Activated T-helper 17 cell treated with anti-CD3 and anti-CD28 coated beads, Interleukin-2, amount 50 U/mL, for 72 hours (primary cell): ENCODE measurements around the gene APCDD1L. TPM values are rescaled to one million over a fixed set of nuclear protein-coding genes. Genes with fewer than 3 reads are reported as not detected.
A peak's percentile ranks its signal among the peaks of the same experiment; 100 is the strongest.
"Not testable (repeated sequence)": the region's sequence is repeated elsewhere in the genome, so short reads cannot be mapped to it uniquely, and the experiment has no call there.

Source experiments
- ATAC-seq: fragments of 150-1000 bp; cut with Tn5 transposase; replicated peaks from 2 replicates; pipeline ENCODE4 v1.10.0; 2021; ENCODE audit warnings: mild to moderate bottlenecking, moderate library complexity
- H3K27ac Mint-ChIP-seq: one replicate; pipeline ENCODE4 v1.8.0; 2022; ENCODE audit warnings: mixed read lengths
- H3K27me3 Mint-ChIP-seq: one replicate; pipeline ENCODE4 v1.8.0; 2022; ENCODE audit warnings: mixed read lengths
- H3K36me3 Mint-ChIP-seq: one replicate; pipeline ENCODE4 v1.8.0; 2022; ENCODE audit warnings: low read depth, mild to moderate bottlenecking, mixed read lengths
- H3K4me1 Mint-ChIP-seq: one replicate; pipeline ENCODE4 v1.8.0; 2022; ENCODE audit warnings: mixed read lengths
- H3K4me3 Mint-ChIP-seq: one replicate; pipeline ENCODE4 v1.8.0; 2022; ENCODE audit warnings: mild to moderate bottlenecking, mixed read lengths
- H3K9me3 Mint-ChIP-seq: one replicate; pipeline ENCODE4 v1.8.0; 2022; ENCODE audit warnings: mixed read lengths
- total RNA-seq, 2 donors: library from RNA; stranded (reverse); gene quantifications; one replicate each; pipeline ENCODE4 v1.2.3, GENCODE V29; 2022

APCDD1L gene
- total RNA-seq, 2 donors from 2014 or later: not detected

GRCh38 chr20:58549231-58550209, 34.3 kb upstream of the APCDD1L start:
- H3K36me3 Mint-ChIP-seq: no peaks in the 10 kb centered on the region
- no peak for ATAC-seq
- no peaks in the 10 kb centered on the region for H3K9me3 Mint-ChIP-seq
- H3K4me3 Mint-ChIP-seq: no peak overlapping the region
- H3K4me1 Mint-ChIP-seq: no peaks in the 10 kb centered on the region
- H3K27ac Mint-ChIP-seq: no peak overlapping the region
- peaks cover 30% of the 10 kb centered on the region for H3K27me3 Mint-ChIP-seq

DNA sequence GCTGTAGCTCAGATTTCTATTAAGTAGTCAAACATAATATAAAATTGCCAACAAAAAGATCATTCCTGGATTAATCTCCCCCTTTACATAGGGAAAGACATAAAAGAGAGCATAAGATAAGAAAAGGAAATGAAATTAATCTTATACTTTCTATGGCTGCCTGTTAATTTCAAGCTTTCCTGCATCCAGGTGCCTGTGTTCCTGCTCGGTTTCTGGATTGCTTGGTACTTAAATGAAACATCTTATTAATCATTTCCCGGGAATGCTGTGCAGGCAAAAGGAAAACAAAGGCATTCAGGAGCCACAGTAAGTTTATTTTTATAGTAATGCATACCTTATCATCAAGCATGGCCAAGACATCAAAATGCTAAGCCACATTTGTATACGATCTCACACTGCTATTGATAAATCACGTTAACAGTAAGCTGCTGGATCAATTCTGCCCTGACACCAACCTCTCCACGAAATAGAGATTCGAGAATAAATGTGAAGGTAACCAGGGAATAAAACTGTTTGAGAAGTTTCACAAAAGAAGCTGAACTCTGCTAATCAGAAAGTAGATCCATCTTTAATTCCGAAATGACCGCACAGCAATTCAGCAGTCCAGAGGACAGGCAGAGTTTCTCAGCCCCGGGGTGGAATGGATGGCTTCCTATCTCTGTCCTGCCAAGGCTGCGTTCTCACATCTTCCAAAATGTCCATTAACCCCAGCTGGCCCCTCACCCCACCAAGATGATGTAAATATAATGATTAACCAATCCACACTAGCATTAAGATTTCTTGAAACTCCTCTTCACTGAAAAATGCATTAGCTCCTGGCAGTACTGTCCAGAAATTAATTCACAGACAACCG, 32.6 kb upstream of the APCDD1L start:
- H3K4me3 Mint-ChIP-seq: no peak overlapping the region
- H3K4me1 Mint-ChIP-seq: no peaks in the 10 kb centered on the region
- peaks cover 25% of the 10 kb centered on the region for H3K27me3 Mint-ChIP-seq
- H3K27ac Mint-ChIP-seq: no peak overlapping the region
- no peaks in the 10 kb centered on the region for H3K9me3 Mint-ChIP-seq
- ATAC-seq: no peak
- H3K36me3 Mint-ChIP-seq: no peaks in the 10 kb centered on the region

- ATAC-seq: no peak
- H3K27me3 Mint-ChIP-seq: peaks cover 25% of the 10 kb centered on the region
Observed at GRCh38 chr20:58546756-58547622, 31.8 kb upstream of the APCDD1L start.

DNA sequence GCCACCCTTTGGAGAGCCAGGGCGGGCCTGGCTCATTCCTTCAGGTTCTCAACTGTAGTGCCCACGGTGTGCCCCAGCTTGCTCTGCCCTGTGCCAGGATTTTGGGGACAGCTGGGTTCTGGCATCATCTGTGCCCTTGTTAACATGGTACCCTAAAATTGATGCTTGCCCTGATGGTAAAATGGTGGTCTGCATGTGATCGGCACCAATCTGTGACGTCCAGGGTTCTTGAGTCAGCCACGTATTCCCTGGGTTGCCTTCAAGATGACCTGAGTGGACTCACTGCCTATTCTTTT, 31.2 kb upstream of the APCDD1L start:
- H3K27ac Mint-ChIP-seq: no peak overlapping the region
- no peaks in the 10 kb centered on the region for H3K36me3 Mint-ChIP-seq
- H3K4me1 Mint-ChIP-seq: no peaks in the 10 kb centered on the region
- no peak overlapping the region for H3K4me3 Mint-ChIP-seq
- no peaks in the 10 kb centered on the region for H3K9me3 Mint-ChIP-seq
- peaks cover 21% of the 10 kb centered on the region for H3K27me3 Mint-ChIP-seq
- ATAC-seq: no peak

More at GRCh38 chr20:58546756-58547622, 31.8 kb upstream of the APCDD1L start:
- H3K4me3 Mint-ChIP-seq: no peak overlapping the region
- H3K4me1 Mint-ChIP-seq: no peaks in the 10 kb centered on the region
- H3K9me3 Mint-ChIP-seq: no peaks in the 10 kb centered on the region
- H3K36me3 Mint-ChIP-seq: no peaks in the 10 kb centered on the region
- H3K27ac Mint-ChIP-seq: no peak overlapping the region

DNA sequence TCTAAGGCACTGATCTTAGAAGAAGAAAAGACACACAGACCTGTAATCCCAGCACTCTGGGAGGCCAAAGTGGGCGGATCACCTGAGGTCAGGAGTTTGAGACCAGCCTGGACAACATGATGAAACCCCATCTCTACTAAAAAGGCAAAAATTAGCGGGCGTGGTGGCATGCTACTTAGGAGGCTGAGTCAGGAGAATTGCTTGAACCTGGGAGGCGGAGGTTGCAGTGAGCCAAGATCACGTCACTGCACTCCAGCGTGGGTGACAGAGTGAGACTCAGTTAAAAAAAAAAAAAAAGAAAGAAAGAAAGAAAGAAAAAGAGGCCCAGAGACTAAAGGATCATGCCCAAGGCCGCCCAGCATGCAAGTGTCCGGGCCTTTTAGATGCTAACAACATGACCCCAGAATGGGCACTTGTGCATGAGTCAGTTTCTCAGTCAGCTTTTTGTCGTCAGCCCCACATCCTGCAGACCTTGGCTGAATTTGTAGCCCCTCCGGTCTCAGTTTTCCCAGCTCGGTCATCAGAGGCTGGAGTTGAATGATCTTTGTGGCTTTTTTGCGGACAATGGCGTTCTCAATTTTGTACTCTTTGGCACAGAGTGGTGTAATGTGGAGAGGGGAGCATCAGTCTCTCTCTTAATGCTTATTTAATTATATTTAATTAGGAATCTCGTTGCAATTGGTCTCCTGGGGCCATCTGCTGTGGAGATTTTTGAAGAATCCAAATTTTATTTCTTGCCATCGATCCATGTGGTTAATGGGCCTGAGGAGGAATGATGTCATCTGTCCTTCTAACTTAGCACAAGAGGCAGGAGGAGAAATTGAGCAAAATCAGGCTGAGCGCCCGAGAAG, 30.6 kb upstream of the APCDD1L start:
- Mint-ChIP-seq H3K27ac (no peak overlapping the region), H3K36me3 (no peaks in the 10 kb centered on the region), H3K4me1 (no peaks in the 10 kb centered on the region), H3K27me3 (peaks cover 21% of the 10 kb centered on the region), H3K4me3 (no peak overlapping the region), H3K9me3 (no peaks in the 10 kb centered on the region)
- no peak for ATAC-seq

DNA sequence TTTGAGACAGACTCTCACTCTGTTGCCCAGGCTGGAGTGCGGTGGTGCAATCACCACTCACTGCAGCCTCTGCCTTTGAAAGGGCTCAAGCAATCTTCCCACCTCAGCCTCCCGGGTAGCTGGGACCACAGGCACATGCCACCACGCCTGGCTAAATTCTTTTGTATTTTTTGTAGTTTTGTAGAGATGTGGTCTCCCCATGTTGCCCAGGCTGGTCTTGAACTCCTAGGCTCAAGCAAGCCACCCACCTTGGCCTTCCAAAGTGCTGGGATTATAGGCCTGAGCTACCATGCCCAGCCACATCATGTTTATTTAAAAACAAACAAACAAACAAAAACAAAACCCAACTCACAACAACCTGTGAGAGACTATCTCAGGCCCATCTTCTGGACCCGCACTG, 29.7 kb upstream of the APCDD1L start:
- Mint-ChIP-seq H3K27ac (no peak overlapping the region), H3K4me1 (no peaks in the 10 kb centered on the region), H3K4me3 (no peak overlapping the region), H3K9me3 (no peaks in the 10 kb centered on the region), H3K36me3 (no peaks in the 10 kb centered on the region), H3K27me3 (peaks cover 23% of the 10 kb centered on the region)
- no peak for ATAC-seq

GRCh38 chr20:58544286-58544685, 29.1 kb upstream of the APCDD1L start:
- ATAC-seq: no peak
- Mint-ChIP-seq H3K36me3 (no peaks in the 10 kb centered on the region), H3K9me3 (no peaks in the 10 kb centered on the region), H3K4me3 (no peak overlapping the region), H3K4me1 (no peaks in the 10 kb centered on the region), H3K27ac (no peak overlapping the region), H3K27me3 (peaks cover 17% of the 10 kb centered on the region)

- Mint-ChIP-seq H3K4me1 (no peaks in the 10 kb centered on the region), H3K27ac (no peak overlapping the region), H3K27me3 (peaks cover 13% of the 10 kb centered on the region), H3K36me3 (no peaks in the 10 kb centered on the region), H3K9me3 (no peaks in the 10 kb centered on the region), H3K4me3 (no peak overlapping the region)
- no peak for ATAC-seq
Observed at GRCh38 chr20:58543274-58543673, 28.1 kb upstream of the APCDD1L start.

DNA sequence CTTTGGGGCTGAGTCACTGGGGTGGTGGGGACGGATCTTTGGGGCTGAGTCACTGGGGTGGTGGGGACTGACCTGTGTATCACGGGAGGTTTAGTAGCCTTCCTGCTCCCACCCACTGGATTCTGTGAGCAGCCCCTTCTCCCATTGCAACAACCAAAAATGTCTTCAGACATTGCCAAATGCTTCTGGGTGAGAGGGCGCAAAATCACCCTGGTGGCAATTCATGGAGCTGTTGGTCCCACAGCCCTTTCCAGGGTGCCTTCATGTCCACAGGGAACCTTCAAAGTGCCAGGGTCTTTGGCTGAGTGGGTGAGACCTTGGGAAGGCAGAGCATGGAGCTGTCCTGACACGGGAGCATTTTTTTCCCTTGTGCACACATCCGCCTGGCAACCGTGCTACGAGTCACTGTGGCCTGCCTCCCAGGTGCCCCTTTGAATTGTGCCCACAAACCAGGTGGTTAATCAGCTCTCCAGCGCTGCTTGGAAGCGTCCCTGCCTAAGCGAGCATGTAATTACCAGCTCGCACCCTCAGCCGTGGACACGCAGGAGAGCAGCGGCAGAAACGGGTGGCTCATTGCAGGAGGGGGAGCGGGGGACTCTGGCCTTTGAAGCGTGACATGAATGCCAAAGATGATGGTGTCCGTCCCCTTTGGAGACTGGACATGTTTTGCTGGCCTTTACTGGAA, 27.4 kb upstream of the APCDD1L start:
- Mint-ChIP-seq H3K27me3 (peaks cover 13% of the 10 kb centered on the region), H3K9me3 (no peaks in the 10 kb centered on the region), H3K27ac (no peak overlapping the region), H3K4me3 (no peak overlapping the region), H3K36me3 (no peaks in the 10 kb centered on the region), H3K4me1 (no peaks in the 10 kb centered on the region)
- ATAC-seq: peak; percentile 65

DNA sequence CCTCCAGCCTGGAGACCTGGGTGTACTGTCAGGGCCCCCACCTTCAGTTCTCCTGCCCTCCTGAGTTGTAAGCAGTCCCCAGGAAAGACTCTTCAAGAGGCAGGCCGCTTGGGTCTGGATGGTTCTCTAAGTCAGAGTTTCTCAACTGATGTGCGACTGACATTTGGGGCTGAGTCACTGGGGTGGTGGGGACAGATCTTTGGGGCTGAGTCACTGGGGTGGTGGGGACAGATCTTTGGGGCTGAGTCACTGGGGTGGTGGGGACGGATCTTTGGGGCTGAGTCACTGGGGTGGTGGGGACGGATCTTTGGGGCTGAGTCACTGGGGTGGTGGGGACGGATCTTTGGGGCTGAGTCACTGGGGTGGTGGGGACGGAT, 26.8 kb upstream of the APCDD1L start:
- H3K27me3 Mint-ChIP-seq, H3K36me3 Mint-ChIP-seq, H3K4me1 Mint-ChIP-seq, H3K9me3 Mint-ChIP-seq: not testable (repeated sequence)
- ATAC-seq: peak; percentile 84
- H3K4me3 Mint-ChIP-seq: peak overlapping the region; percentile 29
- peak overlapping the region; percentile 17 for H3K27ac Mint-ChIP-seq

DNA sequence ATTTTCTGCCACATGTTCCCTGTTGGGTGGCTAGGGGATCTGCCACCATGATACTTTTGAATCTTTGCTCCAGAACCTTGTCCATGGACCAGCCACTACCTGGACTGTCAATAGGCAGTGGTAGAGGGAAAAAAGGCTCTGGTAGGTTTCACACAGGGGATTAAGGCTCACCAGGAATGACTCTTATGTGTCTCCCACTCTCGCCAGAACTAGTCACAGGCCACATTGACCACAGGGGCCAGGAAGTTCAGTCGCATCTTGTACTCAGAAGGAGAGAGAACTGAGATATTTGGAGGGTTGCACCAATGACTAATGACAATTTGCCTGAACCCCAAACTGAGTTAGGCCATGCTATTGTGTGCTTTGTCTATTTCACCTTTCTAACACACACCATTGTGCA, 23.6 kb upstream of the APCDD1L start:
- Mint-ChIP-seq H3K36me3 (no peaks in the 10 kb centered on the region), H3K4me3 (no peak overlapping the region), H3K27ac (no peak overlapping the region), H3K9me3 (no peaks in the 10 kb centered on the region), H3K4me1 (no peaks in the 10 kb centered on the region), H3K27me3 (peaks cover 5% of the 10 kb centered on the region)
- peak; percentile 82 for ATAC-seq

- Mint-ChIP-seq H3K27ac (no peak overlapping the region), H3K27me3 (peaks cover 9% of the 10 kb centered on the region), H3K36me3 (no peaks in the 10 kb centered on the region), H3K9me3 (peaks cover 7% of the 10 kb centered on the region), H3K4me1 (no peaks in the 10 kb centered on the region), H3K4me3 (no peak overlapping the region)
- no peak for ATAC-seq
Observed at GRCh38 chr20:58537831-58538230, 22.6 kb upstream of the APCDD1L start.

GRCh38 chr20:58536289-58536688, 21.1 kb upstream of the APCDD1L start:
- H3K4me1 Mint-ChIP-seq: no peaks in the 10 kb centered on the region
- no peaks in the 10 kb centered on the region for H3K36me3 Mint-ChIP-seq
- H3K27me3 Mint-ChIP-seq: peaks cover 9% of the 10 kb centered on the region
- H3K4me3 Mint-ChIP-seq: no peak overlapping the region
- H3K9me3 Mint-ChIP-seq: peaks cover 14% of the 10 kb centered on the region
- no peak overlapping the region for H3K27ac Mint-ChIP-seq
- no peak for ATAC-seq
